ENCODE data around the gene PCNT.

The PCNT gene

DNA sequence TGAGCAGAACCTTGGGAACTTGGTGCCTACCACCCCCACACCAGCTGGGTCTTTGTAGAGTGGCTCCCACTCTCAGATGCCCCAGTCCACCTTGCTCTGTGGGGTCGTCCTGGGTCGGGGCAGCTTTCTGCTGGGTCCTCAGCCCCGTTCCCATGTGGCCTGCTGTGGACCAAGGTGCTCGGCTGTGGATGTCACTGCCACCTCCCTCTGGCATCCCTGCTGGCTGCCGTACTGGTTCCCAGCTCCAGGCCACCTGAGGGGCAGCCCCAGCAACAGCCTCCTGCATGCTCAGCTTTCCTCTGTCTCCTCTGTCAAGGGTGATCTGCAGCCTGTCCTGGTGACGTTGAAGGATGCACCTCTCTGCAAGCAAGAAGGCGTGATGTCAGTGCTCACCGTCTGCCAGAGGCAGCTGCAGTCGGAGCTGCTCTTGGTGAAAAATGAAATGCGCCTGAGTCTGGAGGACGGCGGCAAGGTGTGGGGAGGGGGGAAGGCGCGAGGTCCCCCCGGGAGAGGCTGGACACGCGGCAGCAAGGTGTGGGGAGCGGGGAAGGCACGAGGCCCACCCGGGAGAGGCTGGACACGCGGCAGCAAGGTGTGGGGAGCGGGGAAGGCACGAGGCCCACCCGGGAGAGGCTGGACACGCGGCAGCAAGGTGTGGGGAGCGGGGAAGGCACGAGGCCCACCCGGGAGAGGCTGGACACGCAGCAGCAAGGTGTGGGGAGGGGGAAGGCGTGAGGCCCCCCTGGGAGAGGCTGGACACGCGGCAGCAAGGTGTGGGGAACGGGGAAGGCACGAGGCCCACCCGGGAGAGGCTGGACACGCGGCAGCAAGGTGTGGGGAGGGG lies 88.8 kb downstream of the PCNT start:
- DNase-seq, result no peak

DNA sequence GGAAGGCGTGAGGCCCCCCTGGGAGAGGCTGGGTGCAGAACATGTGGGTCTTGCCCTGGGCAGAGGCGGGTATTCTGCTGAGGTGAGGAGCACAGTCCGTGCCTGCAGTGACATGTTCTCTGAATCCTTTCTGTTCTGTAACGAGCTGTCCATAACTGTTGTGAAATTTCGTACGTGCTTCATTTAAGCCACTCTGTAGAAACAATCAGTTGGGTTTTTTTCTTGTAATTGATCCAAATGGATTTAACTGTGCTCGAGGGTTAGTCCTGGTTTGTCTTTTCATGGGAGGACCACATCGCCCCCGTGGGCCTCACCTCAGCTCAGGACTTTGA lies 89.4 kb downstream of the PCNT start:
- DNase-seq, result no peak

DNA sequence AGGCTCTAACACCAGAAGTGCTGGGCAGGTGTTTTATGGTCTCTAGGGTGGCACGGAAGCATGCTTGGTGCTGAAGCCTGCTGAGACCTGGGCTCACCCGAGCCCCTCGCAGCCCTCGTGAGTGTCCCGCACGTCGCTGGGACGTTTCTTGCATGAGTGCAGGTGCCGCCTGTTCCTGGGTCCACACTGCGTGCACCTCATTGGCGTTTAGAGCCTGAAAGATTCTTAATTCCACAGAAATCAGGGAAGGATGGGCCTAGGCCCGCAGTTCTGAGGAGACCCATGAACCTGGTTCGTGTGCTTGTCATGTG lies 91.0 kb downstream of the PCNT start:
- DNase-seq, result no peak

DNA sequence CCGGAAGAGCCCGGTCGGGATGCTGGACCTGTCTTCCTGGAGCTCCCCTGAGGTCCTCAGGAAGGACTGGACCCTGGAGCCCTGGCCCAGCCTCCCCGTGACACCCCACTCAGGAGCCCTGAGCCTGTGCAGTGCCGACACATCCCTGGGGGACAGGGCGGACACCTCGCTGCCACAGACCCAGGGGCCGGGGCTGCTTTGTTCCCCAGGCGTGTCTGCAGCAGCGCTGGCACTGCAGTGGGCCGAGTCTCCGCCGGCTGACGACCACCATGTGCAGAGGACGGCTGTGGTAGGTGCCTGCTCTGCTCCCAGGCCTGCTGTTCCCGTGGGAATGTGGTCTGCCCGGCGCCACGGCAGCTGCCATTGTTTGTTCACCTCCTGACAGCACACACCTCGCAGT lies 92.6 kb downstream of the PCNT start:
- DNase-seq, result no peak

DNA sequence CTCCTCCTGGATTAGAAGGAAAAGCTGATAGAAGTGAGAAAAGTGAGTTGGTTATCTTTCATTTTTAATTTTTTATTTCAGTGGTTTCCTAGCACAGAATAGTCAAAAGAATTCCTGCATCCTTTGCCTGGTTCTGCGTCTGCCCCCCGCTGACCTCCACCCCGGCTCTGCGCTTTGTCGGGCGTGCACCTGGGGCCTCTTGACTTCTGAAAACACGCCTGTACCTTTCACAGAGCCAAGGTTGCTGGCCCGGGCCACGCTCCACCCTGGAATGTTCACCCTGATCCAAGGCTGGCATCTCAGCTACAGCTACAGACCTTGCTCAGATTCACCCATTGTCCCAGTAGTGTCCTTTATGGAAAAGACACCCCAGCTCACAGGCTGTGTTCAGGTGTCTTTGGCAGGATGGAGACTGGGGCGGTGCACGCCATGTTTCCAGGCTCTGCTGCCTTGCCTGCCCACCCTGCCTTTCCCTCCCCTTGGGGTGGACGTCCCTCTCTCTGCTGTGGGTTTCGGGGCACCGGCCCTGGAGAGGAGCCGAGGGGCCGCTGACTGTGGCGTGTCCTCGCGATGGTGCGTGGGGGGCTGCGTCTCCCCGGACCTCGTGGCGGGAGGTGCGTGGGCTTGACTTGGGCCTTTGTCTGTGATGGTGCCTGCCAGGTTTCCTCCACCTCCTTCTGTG lies 94.5 kb downstream of the PCNT start:
- no peak for DNase-seq

DNA sequence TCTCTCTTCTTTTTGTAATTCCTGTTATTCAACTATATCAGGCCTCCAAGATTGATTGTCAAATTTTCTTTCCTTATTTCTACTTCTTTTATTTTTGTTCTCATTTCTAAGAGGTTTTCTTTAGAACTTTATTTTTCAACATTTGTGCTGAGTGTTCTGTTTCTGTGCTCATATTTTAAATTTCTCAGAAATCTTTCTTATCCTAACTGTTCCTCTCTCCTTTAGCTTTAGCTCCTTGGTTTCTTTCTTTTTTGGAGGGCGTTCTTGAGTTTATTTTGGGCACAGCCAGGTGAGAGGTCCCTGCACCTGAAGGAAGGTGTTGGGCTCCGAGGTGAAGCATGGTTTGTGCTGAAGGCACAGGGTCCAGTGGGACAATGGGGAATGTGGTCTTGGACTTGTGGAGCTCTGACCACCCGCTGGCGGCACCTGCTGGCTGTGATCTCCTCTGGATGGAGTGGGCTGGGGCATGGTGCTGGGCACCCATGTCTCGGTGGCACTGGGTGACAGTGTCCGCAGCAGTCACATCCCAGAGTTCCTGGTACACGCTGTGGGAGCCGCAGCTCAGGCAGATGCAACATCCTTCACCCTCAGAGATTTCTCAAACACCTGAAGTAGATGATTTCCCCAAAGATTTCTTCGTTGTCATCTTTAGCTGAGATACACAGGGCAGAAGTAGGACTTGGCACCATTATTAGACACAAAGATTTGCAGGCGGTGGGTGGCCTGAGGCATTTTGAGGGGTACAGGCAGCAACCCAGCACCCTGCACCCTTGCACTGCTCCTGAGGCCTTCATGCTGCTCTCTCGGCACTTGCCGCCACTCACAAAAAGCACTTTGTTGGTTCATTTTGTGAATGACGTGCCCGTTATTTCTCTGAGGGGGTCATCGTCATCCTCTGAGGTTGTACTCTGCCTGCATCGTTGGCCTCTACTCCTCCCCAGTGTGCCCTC lies 96.6 kb downstream of the PCNT start:
- no peak for DNase-seq

DNA sequence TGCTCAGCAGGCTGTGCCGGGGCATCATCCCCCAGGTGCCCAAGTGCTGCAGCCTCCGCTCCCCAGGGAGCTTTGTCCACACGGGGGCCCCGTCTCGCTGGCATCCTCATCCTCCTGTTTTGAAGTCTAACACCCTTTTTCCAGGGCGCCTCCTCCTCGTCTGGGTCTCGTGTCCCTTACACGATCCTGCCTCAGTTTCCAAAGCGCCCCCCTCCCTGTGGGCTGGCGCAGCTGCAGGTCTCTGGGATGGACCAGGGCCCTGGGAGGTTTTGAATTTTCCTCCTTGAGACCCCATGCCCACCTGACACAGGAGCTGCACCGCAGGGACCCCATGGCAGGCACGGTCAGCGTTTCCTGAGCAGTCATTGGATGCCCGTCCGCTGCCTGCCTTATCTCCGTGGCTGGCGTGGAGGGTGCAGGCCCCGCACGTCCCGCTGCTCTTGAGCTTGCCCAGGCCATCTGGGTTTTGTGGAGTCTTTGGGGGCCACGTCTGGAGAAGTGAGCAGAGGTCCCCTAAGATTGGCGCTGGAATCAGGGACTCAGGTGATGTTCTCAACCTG lies 97.3 kb downstream of the PCNT start:
- no peak for DNase-seq

DNA sequence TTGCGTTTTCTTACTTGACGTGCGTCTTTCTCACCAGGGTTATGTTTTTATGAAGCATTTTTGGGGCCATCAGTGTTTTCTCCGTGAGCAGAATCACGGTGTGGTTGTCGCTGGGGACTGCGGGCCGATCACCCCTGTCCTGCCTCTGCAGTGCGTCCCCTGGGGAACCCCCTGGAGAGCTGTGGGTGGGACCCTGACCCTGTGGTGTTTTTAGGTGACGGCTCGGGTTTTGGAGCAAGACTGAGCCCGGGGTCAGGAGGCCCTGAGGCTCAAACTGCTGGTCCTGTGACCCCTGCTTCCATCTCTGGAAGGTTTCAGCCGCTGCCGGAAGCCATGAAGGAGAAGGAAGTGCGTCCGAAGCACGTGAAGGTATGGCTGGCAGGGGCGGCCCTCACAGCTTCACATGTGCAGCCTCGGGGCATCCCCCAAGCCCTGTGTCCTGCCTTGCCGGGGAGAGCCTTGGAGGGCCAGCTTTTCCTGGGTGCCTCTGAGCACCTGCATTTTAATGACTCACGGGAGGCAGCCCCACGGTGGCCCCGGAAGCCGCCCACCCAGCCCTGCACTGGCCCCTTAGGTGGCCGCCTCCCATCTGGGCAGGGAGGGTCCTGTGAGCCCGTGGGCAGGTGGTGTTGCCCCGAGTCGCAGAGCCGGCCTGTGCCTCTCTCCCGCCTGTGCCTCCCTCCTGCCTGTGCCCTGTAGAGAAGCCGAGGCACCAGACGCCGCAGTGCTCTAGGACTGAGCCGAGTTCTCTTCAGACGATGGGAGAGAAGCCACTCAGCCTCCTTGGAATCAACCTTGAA lies 98.0 kb downstream of the PCNT start:
- DNase-seq, result no peak

DNA sequence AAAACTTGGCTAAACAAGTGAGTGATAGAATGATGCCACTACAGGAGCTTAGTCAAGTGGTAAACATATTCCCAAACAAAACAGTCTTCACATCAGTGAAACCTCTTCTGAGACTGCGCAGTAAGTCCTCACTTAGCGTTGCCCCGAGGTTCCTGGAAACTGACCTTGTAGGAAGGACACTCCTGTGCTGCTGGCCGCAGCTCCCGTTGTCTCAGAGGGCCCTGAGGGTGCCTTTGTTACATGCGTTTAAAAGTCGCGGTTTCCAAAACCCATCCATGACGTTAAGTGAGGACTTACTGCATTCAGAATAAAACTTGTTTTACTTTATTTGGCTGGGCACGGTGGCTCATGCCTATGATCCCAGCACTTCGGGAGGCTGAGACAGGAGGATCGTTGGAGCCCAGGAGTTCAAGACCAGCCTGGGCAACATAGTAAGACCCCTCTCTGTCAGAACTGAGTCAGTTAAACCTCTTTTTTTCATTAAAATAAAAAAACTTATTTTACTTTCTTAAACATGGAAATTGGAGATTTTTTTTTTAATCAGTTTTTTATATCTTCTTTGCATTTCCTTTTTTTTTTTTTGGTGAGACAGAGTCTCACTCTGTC lies 98.8 kb downstream of the PCNT start:
- no peak for DNase-seq

DNA sequence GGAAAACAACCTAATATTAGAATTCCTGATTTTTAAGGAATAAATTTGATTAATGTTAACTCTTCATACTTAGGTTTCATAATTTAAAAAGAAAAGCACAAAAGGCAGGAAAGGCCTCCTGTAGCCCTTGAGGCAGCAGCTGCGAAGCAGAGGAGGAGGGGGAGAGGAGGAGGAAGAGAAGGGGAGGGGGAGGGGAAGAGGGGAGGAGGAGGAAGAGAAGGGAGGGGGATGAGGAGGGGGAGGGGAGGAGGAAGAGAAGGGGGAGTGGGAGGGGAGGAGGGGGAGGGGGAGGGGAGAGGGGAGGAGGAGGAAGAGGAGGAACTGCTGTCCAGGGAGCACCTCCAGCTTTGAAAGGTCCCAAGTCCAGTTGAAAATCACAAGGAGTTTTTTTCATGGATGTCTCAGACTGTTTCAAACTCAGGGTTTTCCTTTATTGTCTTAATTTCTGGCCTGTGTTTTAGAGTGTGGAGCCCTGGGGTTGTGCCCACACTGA lies 99.6 kb downstream of the PCNT start:
- no peak for DNase-seq

DNA sequence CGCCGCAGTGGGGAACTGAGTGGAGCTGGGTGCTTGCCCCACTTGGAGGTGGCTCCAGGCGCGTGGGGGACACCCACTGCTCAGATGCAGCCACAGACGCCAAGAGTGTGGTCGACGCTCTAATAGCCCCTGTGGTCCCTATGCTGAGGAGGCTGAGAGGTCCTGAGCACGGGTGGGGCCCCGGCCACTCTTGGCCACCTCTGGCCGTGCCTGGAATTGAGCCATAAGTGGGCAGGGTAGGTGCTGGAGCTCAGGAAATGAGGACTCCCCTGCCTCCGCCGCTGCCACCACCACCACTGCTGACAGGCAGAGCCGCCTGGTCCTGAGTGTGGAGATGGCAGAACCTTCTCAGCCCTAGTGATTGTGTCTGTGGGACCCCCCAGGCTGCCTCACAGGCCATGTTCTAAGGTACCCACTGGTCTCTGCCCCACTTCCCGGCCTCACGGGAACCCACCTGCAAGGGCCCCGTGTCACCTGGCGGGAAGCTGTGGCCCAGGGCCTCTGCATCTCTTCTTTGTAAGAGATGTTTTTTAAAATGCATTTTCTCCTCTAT lies 100.2 kb downstream of the PCNT start:
- DNase-seq, result no peak

DNA sequence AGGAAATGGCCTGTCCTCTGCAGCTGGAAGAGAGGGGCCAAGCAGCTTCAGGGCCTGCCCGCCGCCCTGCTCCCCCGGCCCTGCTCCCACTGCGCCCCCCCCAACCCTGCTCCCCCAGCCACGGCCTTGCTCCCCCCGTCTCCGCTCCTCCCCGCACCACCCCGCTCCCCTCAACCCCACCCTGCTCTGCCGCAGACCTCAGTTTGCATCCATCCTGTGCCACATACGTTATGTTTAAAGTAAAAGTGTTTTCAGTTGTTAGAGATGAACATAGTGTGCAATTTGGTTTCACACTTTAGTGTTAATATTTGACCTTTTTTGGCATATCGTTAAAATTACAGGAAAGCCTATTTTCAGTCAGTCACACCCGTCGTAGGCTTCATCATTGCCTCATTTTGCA lies 100.7 kb downstream of the PCNT start:
- no peak for DNase-seq

DNA sequence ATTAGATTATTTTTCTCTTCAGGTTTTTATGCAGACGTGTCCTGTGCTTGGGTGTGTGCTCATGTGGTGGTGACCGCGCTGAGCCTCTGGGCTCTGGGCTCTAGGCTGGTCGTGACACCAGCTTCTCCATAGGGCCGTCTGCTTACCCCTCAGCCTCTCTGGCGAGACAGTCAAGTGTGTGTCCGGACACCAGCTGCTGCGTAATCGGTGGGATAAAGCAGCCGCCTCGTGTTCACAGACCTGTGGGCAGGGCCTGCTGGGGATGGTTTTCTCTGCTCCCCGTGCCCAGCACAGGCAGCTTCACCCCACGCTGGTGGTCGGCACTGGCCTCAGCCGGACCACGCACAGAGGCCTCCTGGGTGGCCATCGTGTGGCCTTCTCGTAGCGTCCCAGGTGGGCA lies 101.1 kb downstream of the PCNT start:
- DNase-seq, result no peak

DNA sequence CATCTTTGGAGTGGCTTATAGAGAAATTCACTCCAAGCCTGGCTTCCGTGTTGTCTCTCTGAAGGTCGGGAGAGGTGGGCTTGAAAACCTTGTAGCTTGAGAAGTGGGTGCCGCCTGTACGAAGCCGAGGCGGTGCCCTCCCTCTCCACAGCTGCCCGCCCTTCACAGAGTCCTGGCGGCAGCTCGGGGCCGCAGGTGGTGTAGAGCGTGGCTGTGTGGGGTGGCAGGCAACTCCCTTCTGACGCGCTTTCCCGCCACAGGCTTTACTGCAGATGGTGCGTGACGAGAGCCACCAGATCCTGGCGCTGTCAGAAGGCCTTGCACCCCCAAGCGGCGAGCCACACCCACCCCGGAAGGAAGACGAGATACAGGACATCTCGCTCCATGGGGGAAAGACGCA lies 101.6 kb downstream of the PCNT start:
- no peak for DNase-seq

DNA sequence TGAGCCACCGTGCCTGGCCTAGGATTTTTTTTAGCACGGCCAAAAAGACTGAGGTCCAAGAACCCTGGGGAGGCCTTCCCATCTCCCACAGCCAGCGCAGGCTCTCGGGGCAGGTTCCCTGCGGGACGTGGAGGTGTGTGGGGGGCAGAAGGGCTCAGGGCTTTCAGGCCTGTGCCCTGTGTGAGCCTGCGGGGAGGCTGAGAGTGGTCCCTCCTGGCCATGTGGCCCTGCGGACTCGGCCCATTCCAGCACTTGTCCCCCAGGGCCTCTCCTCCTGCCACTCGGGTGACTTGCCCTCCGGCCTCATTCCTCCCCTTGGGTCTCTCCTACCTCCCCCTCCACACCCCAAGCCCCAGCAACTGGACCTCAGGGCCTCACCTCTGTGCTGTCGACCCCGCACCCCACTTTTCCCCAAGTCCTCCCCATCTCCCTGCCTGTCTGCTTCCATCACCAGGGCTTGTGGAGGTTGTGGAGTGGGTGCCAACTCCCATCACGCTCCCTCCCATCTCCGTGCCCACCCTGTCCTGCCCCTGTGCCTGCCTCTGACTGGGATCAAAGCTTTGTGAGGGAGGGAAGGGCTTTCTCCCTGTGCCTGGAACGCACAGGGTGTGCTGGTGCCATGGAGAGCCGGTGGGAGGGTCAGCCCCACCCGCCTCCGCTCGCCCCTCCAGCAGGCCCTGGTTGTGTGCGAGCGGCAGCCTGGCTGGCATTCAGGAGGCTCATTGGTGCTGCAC lies 102.5 kb downstream of the PCNT start:
- no peak for DNase-seq

DNA sequence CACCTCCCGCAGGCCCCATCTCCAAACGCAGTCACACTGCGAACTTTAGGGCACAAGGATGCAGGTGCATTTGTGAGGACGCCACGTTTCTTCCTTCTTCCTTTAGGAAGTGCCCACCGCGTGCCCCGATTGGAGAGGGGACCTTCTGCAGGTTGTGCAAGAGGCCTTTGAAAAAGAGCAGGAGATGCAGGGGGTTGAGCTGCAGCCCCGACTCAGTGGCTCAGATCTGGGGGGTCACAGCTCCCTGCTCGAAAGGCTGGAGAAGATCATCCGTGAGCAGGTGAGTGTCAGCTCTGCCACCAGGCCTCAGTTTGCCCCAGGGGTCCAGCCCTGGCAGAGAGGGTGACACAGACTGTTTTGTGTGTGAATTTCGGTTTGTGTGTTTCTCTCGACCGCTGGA lies 103.6 kb downstream of the PCNT start:
- DNase-seq, result no peak

DNA sequence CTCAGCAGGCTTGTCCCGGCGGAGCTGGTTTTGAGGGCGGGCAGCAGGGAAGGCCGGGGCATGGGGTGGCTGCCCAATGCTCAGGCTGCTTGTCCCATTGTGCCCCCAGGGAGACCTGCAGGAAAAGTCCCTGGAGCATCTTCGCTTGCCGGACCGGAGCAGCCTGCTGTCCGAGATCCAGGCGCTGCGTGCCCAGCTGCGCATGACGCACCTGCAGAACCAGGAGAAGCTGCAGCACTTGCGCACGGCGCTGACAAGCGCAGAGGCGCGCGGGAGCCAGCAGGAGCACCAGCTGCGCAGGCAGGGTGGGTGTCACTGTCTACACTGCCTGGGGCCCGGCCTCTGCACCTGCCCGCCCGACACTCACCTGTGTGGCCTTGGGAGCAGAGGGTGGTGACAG lies 104.3 kb downstream of the PCNT start:
- no peak for DNase-seq

DNA sequence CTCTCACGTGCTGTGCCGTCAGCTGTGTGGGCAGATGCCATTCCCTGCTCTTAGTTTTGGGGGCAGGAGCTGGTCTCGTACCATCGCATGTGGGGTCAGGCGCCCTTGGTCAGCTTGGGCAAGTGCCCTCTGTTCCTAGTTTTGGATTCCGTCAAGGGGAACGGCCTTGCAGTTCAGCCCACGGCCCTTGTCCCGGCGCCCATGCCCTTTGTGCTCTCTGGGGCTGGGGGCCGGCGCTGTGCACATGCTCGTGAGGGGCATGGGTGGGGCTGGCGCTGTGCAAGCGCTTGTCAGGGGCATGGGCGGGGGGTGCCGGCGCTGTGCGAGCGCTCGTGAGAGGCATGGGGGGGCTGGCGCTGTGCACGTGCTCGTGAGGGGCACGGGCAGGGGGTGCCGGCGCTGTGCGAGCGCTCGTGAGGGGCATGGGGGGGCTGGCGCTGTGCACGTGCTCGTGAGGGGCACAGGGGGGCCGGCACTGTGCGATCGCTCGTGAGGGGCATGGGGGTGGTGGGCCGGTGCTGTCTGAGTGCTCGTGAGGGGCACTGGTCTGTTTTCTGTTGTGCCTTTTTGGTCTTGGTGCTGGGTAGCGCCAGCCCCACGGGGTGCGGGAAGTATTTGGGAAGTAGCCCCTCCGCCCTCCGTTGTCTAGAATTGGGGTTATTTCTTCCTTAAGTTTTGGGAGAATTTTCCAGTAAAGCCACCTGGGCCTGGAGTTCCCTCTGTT lies 105.2 kb downstream of the PCNT start:
- DNase-seq, result no peak

DNA sequence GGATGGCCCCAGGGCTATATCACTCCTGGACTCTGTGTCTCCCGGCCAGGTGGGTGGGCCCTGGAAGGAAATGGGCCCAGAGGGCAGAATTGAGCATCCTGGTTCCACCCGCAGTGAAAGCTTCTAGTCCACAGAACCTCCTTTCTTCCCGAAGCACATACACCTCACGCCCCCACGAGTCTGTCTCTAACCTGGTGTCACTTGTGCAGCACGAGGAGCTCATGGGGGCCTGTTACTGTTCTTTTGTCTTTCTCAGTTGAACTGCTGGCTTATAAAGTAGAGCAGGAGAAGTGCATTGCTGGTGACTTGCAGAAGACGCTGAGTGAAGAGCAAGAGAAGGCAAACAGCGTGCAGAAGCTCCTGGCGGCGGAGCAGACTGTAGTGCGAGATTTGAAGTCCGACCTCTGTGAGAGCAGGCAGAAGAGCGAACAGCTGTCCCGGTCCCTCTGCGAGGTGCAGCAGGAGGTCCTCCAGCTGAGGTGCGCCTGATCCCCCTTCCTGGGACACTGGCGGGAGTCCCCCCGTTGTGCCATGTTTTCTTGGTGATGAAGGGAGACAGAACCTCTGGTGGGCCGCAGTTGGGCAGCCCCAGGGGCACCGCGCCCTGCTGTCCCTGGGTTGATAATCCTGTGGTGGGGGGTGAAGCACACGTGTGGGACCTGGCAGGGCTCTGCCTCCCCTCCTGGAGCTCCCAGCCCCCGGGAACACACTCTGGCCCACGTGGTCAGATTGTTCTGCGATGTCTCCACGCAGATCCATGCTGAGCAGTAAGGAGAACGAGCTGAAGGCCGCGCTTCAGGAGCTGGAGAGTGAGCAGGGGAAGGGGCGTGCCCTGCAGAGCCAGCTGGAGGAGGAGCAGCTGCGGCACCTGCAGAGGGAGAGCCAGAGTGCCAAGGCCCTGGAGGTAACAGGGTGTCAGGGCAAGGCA lies 106.1 kb downstream of the PCNT start:
- DNase-seq, result no peak

Data from NCI-H1694 treated with DMSO at 0.1 percent for 48 hours (cell line).